Right cardiac atrium (tissue), 5 donors: ENCODE measurements around the gene UGT2A3. TPM values are rescaled to one million over a fixed set of nuclear protein-coding genes. Genes with fewer than 3 reads are reported as not detected.

Source experiments
- ATAC-seq, 2 donors: fragments of 200-7000 bp; cut with Tn5 transposase; one replicate each; pipeline versions ENCODE4 v1.8.0 to v1.9.1; 2020; ENCODE audit warnings: moderate library complexity in 2 of 2, mild to moderate bottlenecking in 1 of 2
- DNase-seq, 3 donors: peaks; one replicate each; pipeline ENCODE4 v3.0.0-alpha.2; 2020
- H3K27ac ChIP-seq: one replicate; pipeline ENCODE4 v1.5.1; 2013; ENCODE audit warnings: mild to moderate bottlenecking, low read length, control low read depth, moderate library complexity
- H3K27me3 ChIP-seq: one replicate; pipeline ENCODE4 v1.6.1; 2013; ENCODE audit not compliant: control insufficient read depth, insufficient read depth
- H3K4me1 ChIP-seq: one replicate; pipeline ENCODE4 v1.6.1; 2013; ENCODE audit warnings: low read length; ENCODE audit not compliant: control insufficient read depth, insufficient read depth
- H3K4me3 ChIP-seq: one replicate; pipeline ENCODE4 v1.5.1; 2013; ENCODE audit warnings: low read length, control low read depth
- H3K9me3 ChIP-seq: one replicate; pipeline ENCODE4 v1.6.1; 2013; ENCODE audit warnings: low read length; ENCODE audit not compliant: control insufficient read depth
- WGBS: extraction: QIAGEN DNeasy Blood & Tissue Kit; methylation state at CpG from one replicate; pipeline ENCODE4 v1.1.7; 2013; 5-methylcytosine and 5-hydroxymethylcytosine counted together
- intact Hi-C, 4 donors: fragments of 100-400 bp; cut with DNase I; formaldehyde crosslinking; loops; one replicate each; pipeline versions ENCODE4 v1.11.0 to v1.14.0; 2022 to 2023
- polyA plus RNA-seq: library from polyadenylated mRNA; stranded (reverse); fragments of 200-250 nt; gene quantifications from one replicate; pipeline ENCODE4 v1.2.3, GENCODE V29; 2013
- total RNA-seq, 4 donors: library from RNA; stranded (reverse); fragmentation: NEBNext Ultra II Directional; extraction: Animal tissue kit (Norgen Biotek cat#: 25700); gene quantifications; one replicate each; pipeline ENCODE4 v1.2.1, GENCODE V29; 2021
- donor health status: healthy with polysubstance abuse.
- donor health status: DM: no; HTN: yes; CAD: no.
- donor health status: DM: no; HTN: no; CAD: no.
- donor health status: DM: no; HTN: yes; CAD: no; lungs with severe emphysema.
- donor health status: DM: yes; HTN: yes; CAD: no.

Gene UGT2A3
- total and polyA plus RNA-seq, 5 donors = not detected

DNA sequence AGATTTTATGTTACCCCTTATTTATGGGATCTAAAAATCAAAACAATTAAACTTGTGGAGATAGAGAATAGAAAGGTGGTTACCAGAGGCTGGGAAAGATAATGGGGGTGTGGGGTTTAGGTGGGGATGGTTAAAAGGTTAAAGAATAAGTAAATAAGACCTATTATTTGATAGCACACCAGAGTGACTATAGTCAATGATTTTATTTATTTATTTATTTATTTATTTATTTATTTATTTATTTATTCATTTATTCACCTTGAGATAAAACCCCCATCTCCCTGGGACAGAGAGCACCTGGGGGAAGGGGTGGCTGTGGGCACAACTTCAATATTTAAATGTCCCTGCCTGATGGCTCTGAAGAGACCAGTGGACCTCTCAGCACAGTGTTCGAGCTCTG, 66.1 kb downstream of the UGT2A3 start:
- no peaks in the 10 kb centered on the region for H3K9me3 ChIP-seq
- H3K4me1 ChIP-seq = no peaks in the 10 kb centered on the region
- no peaks in the 10 kb centered on the region for H3K27me3 ChIP-seq
- no peak overlapping the region for H3K4me3 ChIP-seq
- DNase-seq (no peak), ATAC-seq (no peak)
- intact Hi-C loops = no loop called here
- no peak overlapping the region for H3K27ac ChIP-seq
- WGBS = 87% methylated on average over 1 of the region's 1 CpG

DNA sequence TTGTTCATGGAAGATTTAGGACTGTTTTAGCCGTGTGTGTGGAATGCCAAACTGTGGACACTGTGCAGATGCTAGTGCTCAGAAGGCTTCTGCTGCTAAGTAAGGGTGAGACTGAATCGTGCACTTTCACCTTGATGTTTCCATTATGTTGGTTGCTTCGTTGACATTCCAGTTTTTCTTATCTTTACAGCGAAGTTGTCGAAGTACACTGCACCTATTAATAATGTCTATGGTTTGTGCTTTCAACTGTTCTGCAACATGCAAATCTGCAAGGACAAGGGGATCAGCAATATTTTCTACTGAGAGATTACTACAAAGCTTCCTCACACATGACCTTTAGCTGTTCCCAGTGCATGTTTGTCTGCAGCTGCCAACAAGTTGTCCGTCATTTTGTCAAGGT, 67.7 kb downstream of the UGT2A3 start:
- Histone ChIP-seq H3K9me3 (no peaks in the 10 kb centered on the region), H3K27me3 (no peaks in the 10 kb centered on the region), H3K4me3 (no peak overlapping the region), H3K27ac (no peak overlapping the region), H3K4me1 (no peaks in the 10 kb centered on the region)
- intact Hi-C loops = no loop called here
- no peak for DNase-seq
- no peak for ATAC-seq
- 27% methylated on average over 6 of the region's 6 CpGs for WGBS

Other genes starting within 250 kb of the UGT2A3 start
- gene UGT2B10, start 135.8 kb downstream of the UGT2A3 start, total RNA-seq = not detected
- not detected for gene UGT2B10, start 135.8 kb downstream of the UGT2A3 start, polyA plus RNA-seq
- not detected for gene UGT2B7, start 144.7 kb upstream of the UGT2A3 start, total RNA-seq
- not detected for gene UGT2B7, start 144.7 kb upstream of the UGT2A3 start, polyA plus RNA-seq